Mucosa of rectum (tissue), 2 donors: Measurements from ENCODE around the gene PGBD1.

Source experiments
- H3K27ac ChIP-seq, 2 donors: one replicate each; pipeline ENCODE4 v1.7.0; 2013; ENCODE audit warnings: inconsistent platforms in 2 of 2, low read depth in 2 of 2, low read length in 2 of 2
- H3K27me3 ChIP-seq, 2 donors: one replicate each; pipeline ENCODE4 v1.7.0; 2013; ENCODE audit warnings: low read length in 2 of 2; ENCODE audit not compliant: control insufficient read depth in 2 of 2, insufficient read depth in 2 of 2
- H3K36me3 ChIP-seq, 2 donors: one replicate each; pipeline ENCODE4 v1.7.0; 2013; ENCODE audit warnings: low read length in 2 of 2; ENCODE audit not compliant: control insufficient read depth in 2 of 2, insufficient read depth in 2 of 2
- H3K4me1 ChIP-seq, 2 donors: one replicate each; pipeline ENCODE4 v1.7.0; 2013; ENCODE audit warnings: low read length in 2 of 2, mild to moderate bottlenecking in 1 of 2; ENCODE audit not compliant: control insufficient read depth in 2 of 2, insufficient read depth in 2 of 2
- H3K4me3 ChIP-seq, 2 donors: one replicate each; pipeline ENCODE4 v1.7.0; 2013; ENCODE audit warnings: low read length in 2 of 2
- H3K9ac ChIP-seq, 2 donors: one replicate each; pipeline ENCODE4 v1.7.0; 2013; ENCODE audit warnings: low read length in 2 of 2, low read depth in 1 of 2, mild to moderate bottlenecking in 1 of 2
- H3K9me3 ChIP-seq, 2 donors: one replicate each; pipeline ENCODE4 v1.7.0; 2013; ENCODE audit warnings: low read length in 2 of 2; ENCODE audit not compliant: control insufficient read depth in 2 of 2
- donor health status: healthy.
- donor health status: Normal muscosa, but diverticular disease.

The PGBD1 gene

GRCh38 chr6:28252009-28252975 lies 29.1 kb upstream of the PGBD1 start, which contains the start of gene ZKSCAN4:
Gene ZKSCAN4, minus strand, starts transcription at chr6:28252269. Its CDS starts 289 bp downstream, at chr6:28251980.
- no peaks in the 10 kb centered on the region for H3K9me3 ChIP-seq
- peak within 1 kb of the TSS; percentile 84 to 88 for H3K4me3 ChIP-seq
- H3K27me3 ChIP-seq, result no peaks in the 10 kb centered on the region
- H3K36me3 ChIP-seq, result peaks cover 0 to 8% of the 10 kb centered on the region in 2 donors
- peak within 1 kb of the TSS; percentile 55 to 82 for H3K9ac ChIP-seq
- peak within 1 kb of the TSS; percentile 24 to 25 for H3K27ac ChIP-seq
- H3K4me1 ChIP-seq, result peaks cover 3 to 11% of the 10 kb centered on the region in 2 donors

- H3K27ac ChIP-seq, result no peak overlapping the region
- H3K9ac ChIP-seq, result no peak overlapping the region
- peaks cover 0 to 2% of the 10 kb centered on the region in 2 donors for H3K27me3 ChIP-seq
- H3K36me3 ChIP-seq, result no peaks in the 10 kb centered on the region
- no peaks in the 10 kb centered on the region for H3K9me3 ChIP-seq
- peaks cover 3 to 11% of the 10 kb centered on the region in 2 donors for H3K4me1 ChIP-seq
- no peak overlapping the region for H3K4me3 ChIP-seq
Observed at GRCh38 chr6:28254121-28254519, 27.3 kb upstream of the PGBD1 start.

GRCh38 chr6:28257042-28257441 lies 24.3 kb upstream of the PGBD1 start:
- Histone ChIP-seq H3K27me3 (peaks cover 0 to 2% of the 10 kb centered on the region in 2 donors), H3K4me3 (no peak overlapping the region), H3K9me3 (no peaks in the 10 kb centered on the region), H3K4me1 (peaks cover 3 to 6% of the 10 kb centered on the region in 2 donors), H3K9ac (no peak overlapping the region), H3K36me3 (no peaks in the 10 kb centered on the region), H3K27ac (no peak overlapping the region)

GRCh38 chr6:28258877-28259777 lies 22.2 kb upstream of the PGBD1 start, which contains the start of gene NKAPL:
Gene NKAPL, plus strand, starts transcription at chr6:28259297. Its CDS starts 75 bp downstream, at chr6:28259372.
- no peaks in the 10 kb centered on the region for H3K9me3 ChIP-seq
- H3K36me3 ChIP-seq, result no peaks in the 10 kb centered on the region
- H3K9ac ChIP-seq, result no peak within 1 kb of the TSS
- peak within 1 kb of the TSS; percentile 49 to 71 for H3K4me3 ChIP-seq
- H3K4me1 ChIP-seq, result no peaks in the 10 kb centered on the region
- H3K27ac ChIP-seq, result no peak within 1 kb of the TSS
- peaks cover 0 to 2% of the 10 kb centered on the region in 2 donors for H3K27me3 ChIP-seq

- H3K9ac ChIP-seq, result no peak overlapping the region
- no peak overlapping the region for H3K27ac ChIP-seq
- peaks cover 0 to 9% of the 10 kb centered on the region in 2 donors for H3K4me1 ChIP-seq
- no peaks in the 10 kb centered on the region for H3K9me3 ChIP-seq
- peaks cover 0 to under 1% of the 10 kb centered on the region in 2 donors for H3K27me3 ChIP-seq
- H3K4me3 ChIP-seq, result no peak overlapping the region
- no peaks in the 10 kb centered on the region for H3K36me3 ChIP-seq
Observed at GRCh38 chr6:28263922-28264321, 17.4 kb upstream of the PGBD1 start.

- Histone ChIP-seq H3K9ac (no peak overlapping the region), H3K9me3 (no peaks in the 10 kb centered on the region), H3K27me3 (no peaks in the 10 kb centered on the region), H3K4me1 (peaks cover 0 to 9% of the 10 kb centered on the region in 2 donors), H3K36me3 (no peaks in the 10 kb centered on the region), H3K27ac (no peak overlapping the region), H3K4me3 (no peak overlapping the region)
Observed at GRCh38 chr6:28264834-28265401, 16.5 kb upstream of the PGBD1 start.

- H3K27me3 ChIP-seq, result no peaks in the 10 kb centered on the region
- H3K36me3 ChIP-seq, result no peaks in the 10 kb centered on the region
- H3K4me3 ChIP-seq, result peak overlapping the region; percentile 81 to 93
- no peaks in the 10 kb centered on the region for H3K9me3 ChIP-seq
- peak overlapping the region; percentile 87 to 88 for H3K9ac ChIP-seq
- H3K4me1 ChIP-seq, result peaks cover 0 to 9% of the 10 kb centered on the region in 2 donors
- peak overlapping the region; percentile 73 to 80 for H3K27ac ChIP-seq
Observed at GRCh38 chr6:28266563-28266961, 14.8 kb upstream of the PGBD1 start.

- H3K9ac ChIP-seq, result peak within 1 kb of the TSS; percentile 87 to 88
- H3K27ac ChIP-seq, result peak within 1 kb of the TSS; percentile 73 to 80
- peaks cover 0 to 9% of the 10 kb centered on the region in 2 donors for H3K4me1 ChIP-seq
- no peaks in the 10 kb centered on the region for H3K9me3 ChIP-seq
- H3K36me3 ChIP-seq, result peaks cover 0 to 5% of the 10 kb centered on the region in 2 donors
- no peaks in the 10 kb centered on the region for H3K27me3 ChIP-seq
- H3K4me3 ChIP-seq, result peak within 1 kb of the TSS; percentile 81 to 93
Observed at GRCh38 chr6:28266962-28267694, 14.2 kb upstream of the PGBD1 start, which contains the start of gene ZSCAN26. Gene ZSCAN26, plus strand, starts transcription at chr6:28267143. Its CDS starts 4,777 bp downstream, at chr6:28271920.

- Histone ChIP-seq H3K27ac (peak overlapping the region in 1 of 2 donors; percentile 80), H3K9ac (peak overlapping the region; percentile 87 to 88)
Observed at GRCh38 chr6:28267695-28268059, 13.7 kb upstream of the PGBD1 start.

More at GRCh38 chr6:28267695-28268059, 13.7 kb upstream of the PGBD1 start:
- H3K4me3 ChIP-seq, result peak overlapping the region; percentile 81 to 93
- no peaks in the 10 kb centered on the region for H3K27me3 ChIP-seq
- H3K4me1 ChIP-seq, result peaks cover 0 to 9% of the 10 kb centered on the region in 2 donors
- peaks cover 2 to 10% of the 10 kb centered on the region in 2 donors for H3K36me3 ChIP-seq
- H3K9me3 ChIP-seq, result no peaks in the 10 kb centered on the region
